ENCODE measurements around the gene ZBTB20. TPM values are rescaled to one million over a fixed set of nuclear protein-coding genes. Genes with fewer than 3 reads are reported as not detected.

Gene ZBTB20
- total RNA-seq, 1 experiment from 2014 or later = 0.62 TPM

- H3K4me3 ChIP-seq (ENCODE audit: insufficient read depth, low read depth, low read length) = no peak overlapping the region
- no peaks in the 10 kb centered on the region for H3K36me3 ChIP-seq (replicated peaks; ENCODE audit: control insufficient read depth, insufficient read depth, low read length)
- DNase-seq = no peak
- no peaks in the 10 kb centered on the region for H3K27me3 ChIP-seq (ENCODE audit: control insufficient read depth, insufficient read depth, low read length)
Measured at GRCh38 chr3:114649331-114649730, 497.8 kb downstream of the ZBTB20 start.

- no peak overlapping the region for H3K4me3 ChIP-seq (ENCODE audit: insufficient read depth, low read depth, low read length)
- DNase-seq = no peak
- no peaks in the 10 kb centered on the region for H3K27me3 ChIP-seq (ENCODE audit: control insufficient read depth, insufficient read depth, low read length)
- H3K36me3 ChIP-seq (replicated peaks; ENCODE audit: control insufficient read depth, insufficient read depth, low read length) = no peaks in the 10 kb centered on the region
Measured at GRCh38 chr3:114646526-114646925, 500.6 kb downstream of the ZBTB20 start.

- Histone ChIP-seq H3K27me3 (ENCODE audit: control insufficient read depth, insufficient read depth, low read length) (no peaks in the 10 kb centered on the region), H3K4me3 (ENCODE audit: insufficient read depth, low read depth, low read length) (no peak overlapping the region), H3K36me3 (replicated peaks; ENCODE audit: control insufficient read depth, insufficient read depth, low read length) (no peaks in the 10 kb centered on the region)
- DNase-seq = no peak
Measured at GRCh38 chr3:114645392-114645791, 501.7 kb downstream of the ZBTB20 start.

GRCh38 chr3:114644367-114644766 lies 502.7 kb downstream of the ZBTB20 start:
- H3K4me3 ChIP-seq (ENCODE audit: insufficient read depth, low read depth, low read length) = no peak overlapping the region
- H3K27me3 ChIP-seq (ENCODE audit: control insufficient read depth, insufficient read depth, low read length) = no peaks in the 10 kb centered on the region
- no peaks in the 10 kb centered on the region for H3K36me3 ChIP-seq (replicated peaks; ENCODE audit: control insufficient read depth, insufficient read depth, low read length)
- no peak for DNase-seq

GRCh38 chr3:114642951-114643741 lies 503.9 kb downstream of the ZBTB20 start:
- H3K27me3 ChIP-seq (ENCODE audit: control insufficient read depth, insufficient read depth, low read length) = no peaks in the 10 kb centered on the region
- no peak for DNase-seq
- H3K36me3 ChIP-seq (replicated peaks; ENCODE audit: control insufficient read depth, insufficient read depth, low read length) = no peaks in the 10 kb centered on the region
- H3K4me3 ChIP-seq (ENCODE audit: insufficient read depth, low read depth, low read length) = no peak overlapping the region

- H3K27me3 ChIP-seq (ENCODE audit: control insufficient read depth, insufficient read depth, low read length) = no peaks in the 10 kb centered on the region
Measured at GRCh38 chr3:114640126-114640525, 507.0 kb downstream of the ZBTB20 start.

GRCh38 chr3:114639171-114639570 lies 507.9 kb downstream of the ZBTB20 start:
- Histone ChIP-seq H3K36me3 (replicated peaks; ENCODE audit: control insufficient read depth, insufficient read depth, low read length) (no peaks in the 10 kb centered on the region), H3K27me3 (ENCODE audit: control insufficient read depth, insufficient read depth, low read length) (no peaks in the 10 kb centered on the region), H3K4me3 (ENCODE audit: insufficient read depth, low read depth, low read length) (no peak overlapping the region)
- no peak for DNase-seq

More at GRCh38 chr3:114640126-114640525, 507.0 kb downstream of the ZBTB20 start:
- H3K4me3 ChIP-seq (ENCODE audit: insufficient read depth, low read depth, low read length) = no peak overlapping the region
- no peak for DNase-seq
- no peaks in the 10 kb centered on the region for H3K36me3 ChIP-seq (replicated peaks; ENCODE audit: control insufficient read depth, insufficient read depth, low read length)

GRCh38 chr3:114635878-114636277 lies 511.2 kb downstream of the ZBTB20 start:
- Histone ChIP-seq H3K4me3 (ENCODE audit: insufficient read depth, low read depth, low read length) (no peak overlapping the region), H3K36me3 (replicated peaks; ENCODE audit: control insufficient read depth, insufficient read depth, low read length) (no peaks in the 10 kb centered on the region), H3K27me3 (ENCODE audit: control insufficient read depth, insufficient read depth, low read length) (no peaks in the 10 kb centered on the region)
- DNase-seq = no peak

- H3K27me3 ChIP-seq (ENCODE audit: control insufficient read depth, insufficient read depth, low read length) = no peaks in the 10 kb centered on the region
- DNase-seq = no peak
- H3K4me3 ChIP-seq (ENCODE audit: insufficient read depth, low read depth, low read length) = no peak overlapping the region
- no peaks in the 10 kb centered on the region for H3K36me3 ChIP-seq (replicated peaks; ENCODE audit: control insufficient read depth, insufficient read depth, low read length)
Measured at GRCh38 chr3:114634635-114635034, 512.5 kb downstream of the ZBTB20 start.

GRCh38 chr3:114632757-114633424 lies 514.2 kb downstream of the ZBTB20 start:
- Histone ChIP-seq H3K27me3 (ENCODE audit: control insufficient read depth, insufficient read depth, low read length) (no peaks in the 10 kb centered on the region), H3K4me3 (ENCODE audit: insufficient read depth, low read depth, low read length) (no peak overlapping the region), H3K36me3 (replicated peaks; ENCODE audit: control insufficient read depth, insufficient read depth, low read length) (no peaks in the 10 kb centered on the region)
- DNase-seq = no peak

- Histone ChIP-seq H3K4me3 (ENCODE audit: insufficient read depth, low read depth, low read length) (no peak overlapping the region), H3K36me3 (replicated peaks; ENCODE audit: control insufficient read depth, insufficient read depth, low read length) (no peaks in the 10 kb centered on the region), H3K27me3 (ENCODE audit: control insufficient read depth, insufficient read depth, low read length) (no peaks in the 10 kb centered on the region)
- DNase-seq = no peak
Measured at GRCh38 chr3:114627770-114628169, 519.3 kb downstream of the ZBTB20 start.

GRCh38 chr3:114626751-114627150 lies 520.3 kb downstream of the ZBTB20 start:
- H3K4me3 ChIP-seq (ENCODE audit: insufficient read depth, low read depth, low read length) = no peak overlapping the region
- H3K36me3 ChIP-seq (replicated peaks; ENCODE audit: control insufficient read depth, insufficient read depth, low read length) = no peaks in the 10 kb centered on the region
- DNase-seq = no peak
- no peaks in the 10 kb centered on the region for H3K27me3 ChIP-seq (ENCODE audit: control insufficient read depth, insufficient read depth, low read length)

GRCh38 chr3:114624571-114625181 lies 522.4 kb downstream of the ZBTB20 start:
- Histone ChIP-seq H3K36me3 (replicated peaks; ENCODE audit: control insufficient read depth, insufficient read depth, low read length) (no peaks in the 10 kb centered on the region), H3K4me3 (ENCODE audit: insufficient read depth, low read depth, low read length) (no peak overlapping the region), H3K27me3 (ENCODE audit: control insufficient read depth, insufficient read depth, low read length) (no peaks in the 10 kb centered on the region)
- no peak for DNase-seq

GRCh38 chr3:114624047-114624445 lies 523.0 kb downstream of the ZBTB20 start:
- no peaks in the 10 kb centered on the region for H3K36me3 ChIP-seq (replicated peaks; ENCODE audit: control insufficient read depth, insufficient read depth, low read length)
- no peak overlapping the region for H3K4me3 ChIP-seq (ENCODE audit: insufficient read depth, low read depth, low read length)
- no peaks in the 10 kb centered on the region for H3K27me3 ChIP-seq (ENCODE audit: control insufficient read depth, insufficient read depth, low read length)
- no peak for DNase-seq
